SW480 (cell line): Measurements from ENCODE around the gene NEDD9.

Experiments used
- DNase-seq: peaks from one replicate; pipeline ENCODE4 v3.0.0-alpha.2; 2016; ENCODE audit warnings: low spot score

NEDD9 gene

DNA sequence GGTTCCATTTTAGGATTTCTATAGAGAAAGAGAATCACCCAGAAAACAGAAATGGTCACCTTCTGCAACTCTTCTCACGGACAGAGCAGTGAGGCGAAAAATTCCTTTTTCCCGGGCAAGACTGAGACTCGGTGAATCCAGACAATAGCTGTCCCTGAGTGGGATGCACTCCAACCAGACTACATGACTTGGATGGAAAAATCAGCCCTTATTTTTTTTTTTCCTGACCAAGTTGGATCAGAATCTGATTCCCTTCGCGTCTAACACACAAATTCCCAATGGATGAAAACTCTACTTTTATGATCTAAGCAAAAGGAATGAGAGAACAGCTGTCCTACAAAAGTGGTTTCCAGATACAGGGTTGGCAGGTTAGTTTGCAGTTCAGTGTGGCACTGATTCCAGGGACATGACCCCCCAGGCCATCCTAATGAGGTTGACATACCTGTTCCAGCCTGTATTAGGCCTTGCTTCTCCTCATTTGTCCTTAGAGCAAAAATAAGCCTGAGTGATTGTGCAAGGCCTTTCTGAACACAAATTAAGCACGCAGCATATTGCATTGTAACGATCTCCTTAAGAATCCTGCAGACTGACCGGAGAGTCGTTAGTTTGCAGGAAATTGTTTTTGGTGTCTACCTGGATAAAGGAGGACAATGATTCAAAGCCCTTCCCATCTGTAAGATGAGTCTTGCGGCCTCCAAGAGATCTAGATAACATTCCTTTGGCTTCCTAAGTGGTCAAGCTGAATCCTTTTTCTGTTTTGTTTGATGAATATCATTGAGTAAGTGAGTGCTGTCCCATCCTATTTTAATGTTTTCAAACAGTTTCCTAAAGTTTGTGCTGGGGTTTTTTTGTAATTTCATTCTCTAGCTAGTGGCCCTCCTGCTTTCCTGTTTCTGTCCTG is 1.5 kb upstream of the NEDD9 start:
- DNase-seq: peak; percentile 30

DNA sequence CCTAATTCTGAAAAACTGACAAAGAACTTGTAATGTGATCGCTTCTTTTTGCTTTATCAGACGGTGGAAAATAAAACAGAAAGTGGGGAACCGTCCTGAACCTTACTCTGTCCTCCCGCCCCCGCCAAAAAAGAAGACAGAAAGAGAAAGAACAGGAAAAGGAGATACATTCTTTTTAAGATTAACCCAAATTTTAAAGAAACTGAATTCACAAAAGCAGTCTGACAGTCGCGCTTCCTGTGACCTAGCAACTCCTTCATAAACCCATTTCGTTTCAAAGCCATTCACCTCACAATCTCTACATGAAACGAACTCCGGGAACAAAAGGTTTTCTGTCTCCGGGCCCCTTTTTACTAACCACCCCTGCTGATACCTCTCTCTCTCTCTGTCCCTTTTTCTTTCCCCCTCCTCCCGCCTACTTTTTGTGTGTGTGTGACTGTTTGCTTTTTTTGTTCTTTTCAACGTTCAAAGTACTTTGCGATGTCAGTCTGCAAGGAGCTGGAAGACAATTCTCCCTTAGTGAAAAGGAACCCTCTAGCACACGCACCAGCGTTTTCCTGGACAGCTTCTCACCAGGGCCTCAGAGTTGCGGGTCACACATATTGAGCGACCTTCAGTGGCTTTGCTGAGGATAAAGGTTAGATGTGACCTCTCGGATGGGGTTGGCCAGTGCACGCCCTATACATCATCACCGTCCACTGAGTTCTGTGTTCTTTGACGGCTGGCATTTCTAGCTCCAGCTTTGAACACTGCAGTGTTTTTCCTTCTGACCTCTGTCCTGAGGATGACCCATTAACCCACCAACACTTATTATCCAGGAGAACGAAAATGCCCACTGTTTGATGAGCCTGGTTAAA is 530 bp upstream of the NEDD9 start:
- DNase-seq: peak; percentile 72

- DNase-seq: peak; percentile 33
Measured at GRCh38 chr6:11231564-11232192, 790 bp downstream of the NEDD9 start.

- DNase-seq: no peak
Measured at GRCh38 chr6:11231108-11231463, 1.4 kb downstream of the NEDD9 start.

DNA sequence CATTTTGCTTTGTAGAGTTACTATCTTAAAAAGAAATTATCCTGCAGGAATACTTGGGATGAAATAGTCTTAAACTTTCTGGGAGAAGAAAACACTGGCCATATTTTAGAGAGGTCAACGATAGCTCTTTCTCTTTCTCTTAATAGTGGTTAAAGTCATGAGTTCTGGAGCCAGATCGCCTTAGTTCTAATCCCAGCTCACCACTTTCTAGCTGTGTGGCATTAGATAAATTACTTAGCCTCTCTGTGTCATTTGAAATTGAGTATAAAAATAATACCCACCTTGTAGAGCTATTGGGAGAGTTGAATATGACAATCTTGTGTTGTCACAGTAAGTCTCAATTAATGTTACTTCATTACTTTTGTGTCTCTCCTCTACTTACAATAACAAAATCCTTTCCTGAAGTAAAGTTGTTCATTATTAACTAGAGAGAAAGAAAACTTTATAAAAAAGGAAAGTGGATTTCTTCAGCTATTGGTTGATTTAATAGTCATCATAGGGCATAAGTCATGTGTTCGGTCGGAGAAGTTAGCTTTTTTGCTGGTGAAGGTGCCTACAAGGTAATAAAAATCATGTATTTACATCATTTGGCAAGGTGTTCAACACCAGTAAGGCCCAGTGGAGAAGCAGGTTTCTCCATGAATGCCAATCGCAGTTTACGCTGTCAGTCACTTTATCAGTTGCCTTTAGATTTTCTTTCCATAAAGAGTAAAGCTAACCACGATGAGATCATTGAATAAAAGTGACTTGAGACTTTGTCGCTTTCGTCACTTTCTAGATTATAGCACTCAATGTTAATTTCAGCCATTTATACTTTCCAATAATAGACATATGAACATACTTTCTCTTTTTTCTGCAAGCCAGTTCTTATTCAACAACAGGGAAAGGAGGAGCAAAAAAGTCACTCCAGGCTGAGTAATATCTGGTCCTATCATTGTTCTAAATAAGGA is 2.0 kb downstream of the NEDD9 start:
- DNase-seq: peak; percentile 3

- no peak for DNase-seq
Measured at GRCh38 chr6:11229655-11230046, 2.8 kb downstream of the NEDD9 start.

GRCh38 chr6:11228935-11229654 is 3.4 kb downstream of the NEDD9 start:
- no peak for DNase-seq

DNA sequence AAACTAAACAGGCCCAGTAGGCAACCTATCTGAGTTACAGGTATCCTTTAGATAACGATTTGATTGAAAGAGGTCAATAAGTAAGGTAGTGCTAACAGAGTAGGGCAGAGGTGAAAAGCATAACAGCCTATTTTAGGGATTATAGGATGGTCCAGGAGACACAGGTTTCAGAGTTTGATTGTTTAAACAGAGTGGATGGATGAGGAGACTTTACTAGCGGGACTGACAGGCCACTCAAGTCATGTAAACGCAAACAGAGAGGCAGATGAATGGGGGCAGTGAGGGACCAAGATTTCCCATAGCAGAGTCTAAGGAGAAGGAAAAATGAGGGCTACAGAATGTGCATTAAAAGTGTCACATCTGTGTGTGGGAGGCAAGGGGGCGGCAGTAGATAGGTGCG is 4.8 kb downstream of the NEDD9 start:
- DNase-seq: no peak

- DNase-seq: no peak
Measured at GRCh38 chr6:11226005-11226404, 6.5 kb downstream of the NEDD9 start.

DNA sequence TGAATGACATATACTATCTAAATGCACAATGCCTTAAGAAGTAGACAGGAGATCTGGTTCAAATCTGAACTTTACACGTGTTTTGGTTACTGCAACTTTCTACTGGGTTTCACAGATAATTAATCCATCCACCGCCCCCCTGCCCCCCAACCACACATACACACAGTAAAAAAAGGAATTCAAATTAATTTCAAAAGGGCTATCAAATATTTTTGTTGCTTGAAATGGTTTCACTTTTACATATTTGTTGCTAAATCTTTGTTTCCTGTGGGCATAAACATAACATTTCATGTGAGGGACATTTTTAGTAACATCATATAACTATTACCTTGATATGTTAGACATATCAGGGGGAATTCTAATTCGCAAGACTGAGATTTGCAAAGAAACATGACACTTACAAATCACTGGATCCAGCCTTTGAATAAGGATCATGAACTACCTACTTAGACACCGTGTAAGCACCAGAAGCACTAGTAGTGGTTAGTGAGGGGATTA is 7.5 kb downstream of the NEDD9 start:
- no peak for DNase-seq

DNA sequence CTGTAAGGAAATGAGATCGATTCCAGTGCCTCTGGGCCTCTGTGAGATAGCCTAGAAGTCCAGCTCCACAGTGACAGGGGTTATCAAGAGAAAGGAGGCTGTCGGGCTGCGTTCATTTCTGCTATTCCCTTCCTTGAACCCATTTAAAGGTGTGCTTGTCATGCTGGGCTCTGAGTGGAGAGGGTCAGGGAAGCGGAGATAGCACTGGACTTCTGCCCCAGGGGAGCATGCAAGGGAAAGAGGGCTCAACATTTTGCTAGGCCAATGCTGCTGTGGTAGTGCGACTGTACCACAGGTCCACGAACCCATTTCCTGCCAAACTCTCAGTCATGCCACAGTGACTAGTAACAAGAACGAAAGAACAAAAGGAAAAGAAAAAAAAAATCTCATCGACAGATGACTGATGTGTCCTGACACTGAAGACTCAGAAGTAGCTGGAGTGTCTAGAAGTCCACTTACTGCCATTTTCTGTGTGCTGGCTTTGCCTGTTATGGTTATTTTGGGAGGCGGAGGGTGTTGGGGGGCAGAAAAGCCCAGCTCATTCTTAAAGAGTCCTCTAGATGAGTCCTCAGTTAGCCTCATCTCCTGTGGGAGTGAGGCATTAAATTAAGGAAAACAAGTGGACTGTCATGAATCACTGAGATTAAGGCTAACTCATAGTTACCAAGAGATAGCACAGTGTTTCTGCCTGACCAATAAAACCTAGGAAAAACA is 8.1 kb downstream of the NEDD9 start:
- DNase-seq: no peak

DNA sequence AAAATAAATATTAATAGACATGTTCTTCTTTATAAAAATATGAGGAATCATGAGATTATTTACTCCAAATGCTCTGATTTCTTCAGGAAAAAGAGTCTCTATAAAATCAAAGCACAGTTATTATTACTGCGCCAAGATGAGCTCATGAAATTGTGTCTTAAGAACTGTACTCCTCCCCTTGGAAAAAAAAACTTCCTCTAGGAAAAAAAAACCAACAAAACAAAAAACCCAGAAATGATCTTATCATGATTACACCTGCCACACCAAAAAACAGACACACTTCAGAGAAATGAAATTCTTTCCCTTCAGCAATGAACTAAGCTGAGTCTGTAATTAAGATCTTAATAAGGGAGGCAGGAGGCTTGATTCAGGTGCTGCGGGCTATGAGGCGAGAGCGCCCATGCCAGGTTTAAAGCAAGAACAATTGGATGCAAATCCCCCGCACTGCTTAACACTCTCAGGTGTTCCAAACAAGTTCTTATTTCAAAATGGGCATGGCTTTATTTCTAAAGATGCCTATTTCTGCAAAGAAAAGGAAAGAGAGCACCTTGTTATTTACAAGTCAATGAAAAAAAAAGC is 9.1 kb downstream of the NEDD9 start:
- no peak for DNase-seq

- no peak for DNase-seq
Measured at GRCh38 chr6:11222385-11223277, 9.8 kb downstream of the NEDD9 start.

- DNase-seq: no peak
Measured at GRCh38 chr6:11221623-11222384, 10.7 kb downstream of the NEDD9 start.

- no peak for DNase-seq
Measured at GRCh38 chr6:11219400-11219834, 13.1 kb downstream of the NEDD9 start.

DNA sequence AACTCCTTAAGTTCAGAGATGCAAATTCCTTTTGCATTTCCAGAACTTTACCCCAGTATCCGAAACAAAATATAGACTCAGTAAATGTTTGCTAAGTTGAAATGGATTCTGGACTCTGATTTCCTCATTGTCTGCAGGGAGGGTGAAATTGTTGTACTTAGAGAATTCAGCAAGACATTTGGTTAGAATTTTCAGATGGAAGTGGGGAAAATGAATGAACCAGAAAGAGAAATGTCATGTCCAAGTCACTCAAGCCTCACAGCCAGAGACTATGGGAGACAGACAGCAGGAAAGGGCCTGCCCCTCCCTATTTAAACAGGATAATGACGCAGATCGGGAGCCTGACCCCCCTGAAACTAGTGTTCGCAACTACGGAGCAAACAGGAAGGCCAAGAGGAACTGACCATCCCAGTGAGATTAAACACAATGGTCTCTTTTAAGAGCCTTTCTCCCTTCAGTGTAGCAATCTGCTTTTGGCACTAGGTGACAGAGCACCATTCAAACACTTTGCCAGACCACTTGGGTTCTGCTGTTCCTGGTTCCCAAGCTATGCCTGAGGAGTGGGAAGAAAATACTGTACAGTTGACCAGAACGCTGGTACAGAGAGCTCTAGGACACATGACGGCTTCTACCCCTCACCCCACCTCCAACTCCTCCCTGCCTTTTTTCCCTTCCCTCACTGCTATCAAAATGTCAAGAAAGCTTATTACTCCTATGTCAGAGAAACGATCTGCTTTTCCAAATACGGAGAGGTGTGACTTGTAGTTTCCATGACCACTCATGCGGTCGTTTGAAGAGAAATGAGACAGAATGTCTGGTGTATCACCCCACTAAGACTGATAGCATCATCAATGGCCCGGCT is 13.7 kb downstream of the NEDD9 start:
- DNase-seq: no peak

GRCh38 chr6:11218102-11218442 is 14.4 kb downstream of the NEDD9 start:
- no peak for DNase-seq
